GM21423 (cell line): ENCODE data around the gene CD300H.

Experiments used
- ATAC-seq: cut with Tn5 transposase; IDR thresholded peaks from one replicate; pipeline ENCODE4 v1.9.1; 2021; ENCODE audit warnings: mild to moderate bottlenecking, moderate library complexity; ENCODE audit not compliant: unreplicated experiment

Gene CD300H

GRCh38 chr17:74552037-74552436 lies 15.3 kb downstream of the CD300H start:
- ATAC-seq, result no peak

GRCh38 chr17:74550602-74551001 lies 16.7 kb downstream of the CD300H start:
- ATAC-seq, result no peak

GRCh38 chr17:74549343-74549742 lies 18.0 kb downstream of the CD300H start:
- no peak for ATAC-seq

GRCh38 chr17:74547736-74548135 lies 19.6 kb downstream of the CD300H start:
- no peak for ATAC-seq

GRCh38 chr17:74547264-74547663 lies 20.0 kb downstream of the CD300H start:
- ATAC-seq, result no peak

GRCh38 chr17:74546586-74546985 lies 20.7 kb downstream of the CD300H start:
- no peak for ATAC-seq

GRCh38 chr17:74545843-74546230 lies 21.5 kb downstream of the CD300H start, which contains the start of gene CD300C:
Gene CD300C (minus strand): TSS chr17:74546115. CDS start chr17:74545782, 333 bp downstream.
- no peak for ATAC-seq

GRCh38 chr17:74544991-74545842 lies 22.1 kb downstream of the CD300H start:
- no peak for ATAC-seq

- ATAC-seq, result no peak
Observed at GRCh38 chr17:74543891-74544760, 23.2 kb downstream of the CD300H start.

GRCh38 chr17:74543406-74543805 lies 23.9 kb downstream of the CD300H start:
- ATAC-seq, result no peak

GRCh38 chr17:74542727-74543383 lies 24.5 kb downstream of the CD300H start:
- no peak for ATAC-seq

- ATAC-seq, result no peak
Observed at GRCh38 chr17:74542166-74542565, 25.1 kb downstream of the CD300H start.

- ATAC-seq, result no peak
Observed at GRCh38 chr17:74541176-74542111, 25.9 kb downstream of the CD300H start.

- ATAC-seq, result no peak
Observed at GRCh38 chr17:74539281-74539820, 28.0 kb downstream of the CD300H start.

GRCh38 chr17:74536890-74537289 lies 30.4 kb downstream of the CD300H start:
- no peak for ATAC-seq

GRCh38 chr17:74532115-74532514 lies 35.2 kb downstream of the CD300H start:
- ATAC-seq, result no peak

GRCh38 chr17:74531231-74531761 lies 36.0 kb downstream of the CD300H start, which contains the start of gene CD300LB:
Gene CD300LB (minus strand): TSS chr17:74531475. CDS start chr17:74531350, 125 bp downstream.
- no peak for ATAC-seq

- ATAC-seq, result no peak
Observed at GRCh38 chr17:74530831-74531150, 36.5 kb downstream of the CD300H start.

GRCh38 chr17:74529243-74529642 lies 38.1 kb downstream of the CD300H start:
- no peak for ATAC-seq
